Sigmoid colon (tissue), 7 donors: ENCODE results near the gene STEAP4. TPM values are rescaled to one million over a fixed set of nuclear protein-coding genes. Genes with fewer than 3 reads are reported as not detected.
A peak's percentile ranks its signal among the peaks of the same experiment; 100 is the strongest.

Experiments
- DNase-seq: peaks from one replicate; pipeline ENCODE4 v3.0.0-alpha.2; 2019
- H3K27ac ChIP-seq, 4 donors: fragments of 200-600 bp; sonication (generic); one replicate each; pipeline ENCODE4 v1.5.1; 2016 to 2019; ENCODE audit warnings: mild to moderate bottlenecking in 1 of 4
- H3K27me3 ChIP-seq, 3 donors: fragments of 200-600 bp; sonication (generic); one replicate each; pipeline ENCODE4 v1.5.1; 2019; ENCODE audit warnings: mild to moderate bottlenecking in 1 of 3
- H3K36me3 ChIP-seq, 4 donors: fragments of 200-600 bp; sonication (generic); one replicate each; pipeline ENCODE4 v1.5.1; 2016 to 2019
- H3K4me1 ChIP-seq, 4 donors: fragments of 200-600 bp; sonication (generic); one replicate each; pipeline ENCODE4 v1.5.1; 2017 to 2019
- H3K4me3 ChIP-seq, 4 donors: fragments of 200-600 bp; sonication (generic); one replicate each; pipeline ENCODE4 v1.5.1; 2017 to 2019; ENCODE audit warnings: mild to moderate bottlenecking in 2 of 4, moderate library complexity in 1 of 4
- H3K9me3 ChIP-seq, 4 donors: fragments of 200-600 bp in 3 of 4; sonication (generic) in 3 of 4; one replicate each; pipeline versions ENCODE4 v1.5.1 to v1.6.1; 2013 to 2019
- CTCF ChIP-seq, 4 experiments: fragments of 450-650 bp in 3 of 4; fragments of 200-600 bp in 1 of 4; IDR thresholded peaks; one replicate each; pipeline ENCODE4 v1.5.1; 2016 to 2019; ENCODE audit warnings: antibody characterized with exemption in 4 of 4, mild to moderate bottlenecking in 3 of 4, moderate library complexity in 2 of 4
- EP300 ChIP-seq, 4 donors: sonication (generic); formaldehyde crosslinking; IDR thresholded peaks; one replicate each; pipeline ENCODE4 v1.6.1; 2017; ENCODE audit warnings: antibody characterized with exemption in 4 of 4
- POLR2A ChIP-seq, 2 donors: fragments of 450-650 bp; IDR thresholded peaks; one replicate each; pipeline ENCODE4 v1.6.1; 2016; ENCODE audit warnings: antibody characterized with exemption in 2 of 2, mild to moderate bottlenecking in 2 of 2, moderate library complexity in 2 of 2
- POLR2AphosphoS5 ChIP-seq, 4 donors: sonication (generic); formaldehyde crosslinking; IDR thresholded peaks; one replicate each; pipeline ENCODE4 v1.6.1; 2017; ENCODE audit warnings: antibody characterized with exemption in 4 of 4
- WGBS, 2 donors: extraction: QIAGEN DNeasy Blood & Tissue Kit; methylation state at CpG; one replicate each; pipeline ENCODE4 v1.1.7; 2013; 5-methylcytosine and 5-hydroxymethylcytosine counted together
- intact Hi-C: fragments of 100-400 bp; cut with DNase I; formaldehyde crosslinking; loops from one replicate; pipeline ENCODE4 v1.15.1; 2023
- polyA plus RNA-seq, 3 donors: library from polyadenylated mRNA; stranded (reverse); fragments of 200-250 nt; gene quantifications; one replicate each; pipeline ENCODE4 v1.2.3, GENCODE V29; 2013
- total RNA-seq, 4 donors: library from RNA; depleted of rRNA; stranded (reverse); fragments of >200 nt; gene quantifications; one replicate each; pipeline ENCODE4 v1.1.0, GENCODE V29; 2016
- donor health status: healthy with polysubstance abuse.
- donor health status: Bipolar disorder and iron deficiency.
- donor health status: healthy.

The STEAP4 gene
- total and polyA plus RNA-seq, 7 donors, result 0.23 to 15.8 (median 10.5) TPM

GRCh38 chr7:88346357-88346756, 39.7 kb upstream of the STEAP4 start:
- Histone ChIP-seq H3K36me3 (no peaks in the 10 kb centered on the region), H3K9me3 (no peaks in the 10 kb centered on the region), H3K4me3 (no peak overlapping the region), H3K4me1 (peaks cover 0 to 8% (median 0%) of the 10 kb centered on the region in 4 donors), H3K27me3 (no peaks in the 10 kb centered on the region), H3K27ac (no peak overlapping the region)
- DNase-seq, result no peak
- intact Hi-C loops, result no loop called here
- WGBS, 2 donors, result 82% methylated on average over 2 of the region's 2 CpGs
- TF ChIP-seq CTCF (IDR thresholded peaks at IDR 0.05) (no peak), EP300 (IDR thresholded peaks at IDR 0.05) (no peak), POLR2AphosphoS5 (IDR thresholded peaks at IDR 0.05) (no peak), POLR2A (IDR thresholded peaks at IDR 0.05) (no peak)

DNA sequence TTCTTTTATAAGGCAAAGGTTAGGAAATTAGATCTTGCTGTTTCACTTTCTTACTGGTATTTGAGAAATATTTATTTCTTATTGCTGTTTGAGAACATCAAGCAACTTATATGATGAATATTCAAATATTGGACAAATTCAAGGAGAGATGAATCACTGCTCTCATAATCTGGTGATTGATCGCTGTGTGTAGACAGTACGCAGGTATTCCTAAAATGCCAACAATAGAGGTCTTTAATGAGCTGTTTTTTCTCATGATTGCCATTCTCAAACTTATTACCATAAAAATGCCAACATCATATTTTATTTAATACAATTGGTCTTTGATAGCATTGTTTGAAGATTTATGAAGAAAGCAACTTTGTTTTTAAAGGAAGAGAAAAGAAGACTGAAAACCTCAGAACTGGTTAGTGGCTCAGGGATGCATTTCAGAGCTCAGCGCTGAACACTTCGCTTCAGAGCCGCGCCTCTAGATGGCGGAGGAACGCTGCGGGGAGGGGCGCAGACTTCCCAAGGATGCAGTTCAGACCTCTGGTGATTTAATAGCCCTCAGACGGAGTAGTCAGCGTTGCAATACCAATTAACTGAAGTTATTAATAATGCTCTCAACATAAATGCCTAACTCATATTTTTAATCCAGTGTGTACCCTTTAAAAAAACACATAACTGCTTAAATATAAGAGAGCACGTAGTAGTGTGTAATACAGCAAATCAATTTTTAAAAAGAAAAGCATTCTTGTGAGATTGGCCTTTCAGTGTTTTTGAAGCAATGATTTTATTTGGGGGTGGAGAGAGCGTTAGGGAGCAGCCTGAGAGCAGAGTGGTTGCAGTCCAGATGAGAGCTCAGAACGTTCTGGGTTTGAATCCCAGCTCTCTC, 38.5 kb upstream of the STEAP4 start:
- no peaks in the 10 kb centered on the region for H3K36me3 ChIP-seq
- no peaks in the 10 kb centered on the region for H3K27me3 ChIP-seq
- 26 to 28% methylated on average over 15 of the region's 15 CpGs for WGBS, 2 donors
- no peak overlapping the region for H3K4me3 ChIP-seq
- no peak overlapping the region for H3K27ac ChIP-seq
- peaks cover 0 to 8% (median 0%) of the 10 kb centered on the region in 4 donors for H3K4me1 ChIP-seq
- peak; percentile 65 for DNase-seq
- no peaks in the 10 kb centered on the region for H3K9me3 ChIP-seq
- intact Hi-C loops, result no loop called here
- no peak for TF ChIP-seq POLR2AphosphoS5 (IDR thresholded peaks at IDR 0.05)
- peak in 2 of 4 experiments; percentile 25 to 60 for TF ChIP-seq CTCF (IDR thresholded peaks at IDR 0.05)

DNA sequence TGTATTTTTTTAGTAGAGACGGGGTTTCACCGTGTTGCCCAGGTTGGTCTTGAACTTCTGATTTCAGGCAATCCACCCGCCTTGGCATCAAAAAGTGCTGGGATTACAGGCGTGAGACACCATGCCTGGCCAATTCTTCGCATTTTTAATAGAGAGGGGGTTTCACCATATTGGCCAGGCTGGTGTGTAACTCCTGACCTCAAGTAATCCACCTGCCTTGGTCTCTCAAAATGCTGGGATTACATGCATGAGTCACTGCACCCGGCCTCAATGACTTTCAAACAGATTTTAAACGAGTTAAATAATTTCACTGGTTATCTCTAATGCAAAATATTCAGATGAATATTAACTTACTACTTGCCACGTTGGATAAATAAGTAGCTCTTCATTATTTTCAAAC, 37.6 kb upstream of the STEAP4 start:
- H3K36me3 ChIP-seq, result no peaks in the 10 kb centered on the region
- 86 to 88% methylated on average over 8 of the region's 8 CpGs for WGBS, 2 donors

DNA sequence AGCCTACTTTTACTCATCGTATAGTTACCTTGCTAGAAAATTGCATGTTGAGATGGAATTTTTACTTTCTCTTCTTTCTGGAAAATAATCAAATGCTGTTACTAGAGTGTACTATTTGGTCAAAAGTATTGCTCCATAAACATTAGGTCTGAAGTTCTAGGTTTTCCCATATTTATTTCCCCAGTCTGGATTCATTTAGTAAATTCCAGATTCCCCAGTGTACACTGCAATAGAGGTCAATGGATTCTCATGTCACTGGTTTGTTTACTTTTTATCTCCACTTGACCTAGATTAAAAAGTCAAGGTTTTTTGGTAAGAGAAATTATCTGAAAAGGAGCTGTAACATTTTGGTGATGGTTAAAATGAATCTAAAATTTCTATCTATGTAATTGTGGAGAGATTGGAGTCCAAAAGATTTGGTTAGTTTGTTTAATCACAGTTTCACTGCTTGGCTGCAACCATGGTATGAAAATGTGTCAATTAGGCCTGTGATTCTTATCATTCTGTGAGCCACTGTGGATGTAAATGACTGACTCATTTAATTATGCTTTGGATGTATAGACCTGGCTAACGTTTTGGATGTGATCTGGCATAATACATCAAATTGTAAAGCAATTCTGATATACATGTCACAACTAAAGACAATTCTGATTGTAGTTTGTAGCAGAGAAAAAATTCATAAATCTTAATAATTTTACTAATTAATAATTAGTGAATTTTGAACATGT, 32.7 kb upstream of the STEAP4 start:
- 49 to 72% methylated on average over 2 of the region's 2 CpGs for WGBS, 2 donors

More for the DNA sequence above, 37.6 kb upstream of the STEAP4 start:
- H3K27ac ChIP-seq, result no peak overlapping the region
- no peaks in the 10 kb centered on the region for H3K27me3 ChIP-seq
- no peaks in the 10 kb centered on the region for H3K9me3 ChIP-seq
- H3K4me3 ChIP-seq, result no peak overlapping the region
- no peak for DNase-seq
- peaks cover 0 to 8% (median 0%) of the 10 kb centered on the region in 4 donors for H3K4me1 ChIP-seq
- TF ChIP-seq POLR2A (IDR thresholded peaks at IDR 0.05) (no peak), POLR2AphosphoS5 (IDR thresholded peaks at IDR 0.05) (no peak), CTCF (IDR thresholded peaks at IDR 0.05) (no peak), EP300 (IDR thresholded peaks at IDR 0.05) (no peak)
- intact Hi-C loops, result no loop called here

More for the DNA sequence above, 32.7 kb upstream of the STEAP4 start:
- intact Hi-C loops, result no loop called here
- DNase-seq, result no peak
- Histone ChIP-seq H3K9me3 (no peaks in the 10 kb centered on the region), H3K4me1 (no peaks in the 10 kb centered on the region), H3K36me3 (no peaks in the 10 kb centered on the region), H3K27ac (no peak overlapping the region), H3K27me3 (no peaks in the 10 kb centered on the region), H3K4me3 (no peak overlapping the region)
- TF ChIP-seq EP300 (IDR thresholded peaks at IDR 0.05) (no peak), CTCF (IDR thresholded peaks at IDR 0.05) (no peak), POLR2A (IDR thresholded peaks at IDR 0.05) (no peak), POLR2AphosphoS5 (IDR thresholded peaks at IDR 0.05) (no peak)
